Measurements from ENCODE around the gene GRAP2. TPM values are rescaled to one million over a fixed set of nuclear protein-coding genes. Genes with fewer than 3 reads are reported as not detected.

The GRAP2 gene
- total RNA-seq, 1 donor from 2014 or later, result not detected

DNA sequence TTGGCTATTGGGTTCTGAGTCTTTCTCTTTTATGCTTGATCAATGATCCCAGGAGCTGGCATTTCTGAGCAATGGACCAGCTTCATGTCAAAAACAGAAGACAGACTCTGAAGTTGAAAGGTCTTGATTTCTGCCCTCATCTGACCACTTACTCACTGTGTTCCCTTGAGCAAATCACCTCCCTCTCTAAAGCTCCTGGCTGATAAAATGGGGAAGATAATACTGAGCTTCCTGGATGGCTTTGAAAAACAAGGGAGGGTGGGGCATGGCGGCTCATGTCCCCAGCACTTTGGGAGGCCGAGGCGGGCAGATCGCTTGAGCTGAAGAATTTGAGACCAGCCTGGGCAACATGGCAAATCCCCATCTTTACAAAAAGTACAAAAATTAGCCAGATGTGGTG, 100.2 kb downstream of the GRAP2 start:
- no peaks in the 10 kb centered on the region for H3K9me3 ChIP-seq
- intact Hi-C loops (cut with DNase I), result no loop called here
- no peak for DNase-seq (ENCODE audit: low spot score in 2 of 2)
- no peak overlapping the region for H3K4me3 ChIP-seq
- no peaks in the 10 kb centered on the region for H3K4me1 ChIP-seq
- H3K36me3 ChIP-seq, result no peaks in the 10 kb centered on the region
- H3K27ac ChIP-seq, result no peak overlapping the region
- TF ChIP-seq, protein P1, sequence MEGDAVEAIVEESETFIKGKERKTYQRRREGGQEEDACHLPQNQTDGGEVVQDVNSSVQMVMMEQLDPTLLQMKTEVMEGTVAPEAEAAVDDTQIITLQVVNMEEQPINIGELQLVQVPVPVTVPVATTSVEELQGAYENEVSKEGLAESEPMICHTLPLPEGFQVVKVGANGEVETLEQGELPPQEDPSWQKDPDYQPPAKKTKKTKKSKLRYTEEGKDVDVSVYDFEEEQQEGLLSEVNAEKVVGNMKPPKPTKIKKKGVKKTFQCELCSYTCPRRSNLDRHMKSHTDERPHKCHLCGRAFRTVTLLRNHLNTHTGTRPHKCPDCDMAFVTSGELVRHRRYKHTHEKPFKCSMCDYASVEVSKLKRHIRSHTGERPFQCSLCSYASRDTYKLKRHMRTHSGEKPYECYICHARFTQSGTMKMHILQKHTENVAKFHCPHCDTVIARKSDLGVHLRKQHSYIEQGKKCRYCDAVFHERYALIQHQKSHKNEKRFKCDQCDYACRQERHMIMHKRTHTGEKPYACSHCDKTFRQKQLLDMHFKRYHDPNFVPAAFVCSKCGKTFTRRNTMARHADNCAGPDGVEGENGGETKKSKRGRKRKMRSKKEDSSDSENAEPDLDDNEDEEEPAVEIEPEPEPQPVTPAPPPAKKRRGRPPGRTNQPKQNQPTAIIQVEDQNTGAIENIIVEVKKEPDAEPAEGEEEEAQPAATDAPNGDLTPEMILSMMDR (IDR thresholded peaks at IDR 0.05), result no peak
- no peaks in the 10 kb centered on the region for H3K27me3 ChIP-seq

DNA sequence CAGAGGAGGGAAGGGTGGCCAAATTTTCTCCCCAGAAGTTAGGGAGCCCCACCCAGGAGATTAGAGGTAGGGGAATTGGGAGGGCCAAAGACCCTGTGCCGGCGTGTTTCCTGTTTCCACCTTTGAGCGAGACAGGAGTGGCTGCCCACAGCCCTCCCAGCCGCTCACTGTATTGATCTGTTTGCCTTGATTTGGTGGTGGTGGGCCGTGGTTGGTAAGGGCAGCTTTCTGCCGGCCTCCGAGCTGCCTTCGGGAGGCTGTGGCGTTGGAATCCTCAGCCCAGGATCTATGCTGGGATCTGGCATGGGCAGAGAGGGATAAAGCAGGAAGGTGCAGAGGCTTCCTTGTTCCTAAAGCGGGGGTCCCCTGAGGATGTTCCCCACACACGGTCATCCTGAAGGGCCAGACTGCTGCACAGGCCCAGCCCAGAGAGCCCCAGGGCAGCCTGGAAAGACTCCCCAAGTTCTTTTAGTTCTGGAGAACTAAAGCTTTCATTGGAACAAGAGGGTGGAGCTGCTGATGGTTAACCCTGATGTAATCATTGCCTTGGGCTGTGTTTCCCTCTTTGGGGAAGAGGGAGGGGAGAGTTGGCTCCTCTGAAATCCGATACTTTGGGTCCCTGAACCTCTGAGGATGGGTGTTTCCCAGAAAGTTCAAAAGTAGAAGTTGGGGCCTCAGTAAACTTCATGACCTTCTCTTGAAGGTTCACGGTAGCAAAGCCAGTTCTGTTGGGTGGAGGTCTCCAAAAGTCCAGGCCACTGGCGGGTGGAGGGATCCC, 101.1 kb downstream of the GRAP2 start:
- no peak overlapping the region for H3K27ac ChIP-seq
- TF ChIP-seq, protein P1 (IDR thresholded peaks at IDR 0.05), result no peak
- intact Hi-C loops (cut with DNase I), result no loop called here
- no peaks in the 10 kb centered on the region for H3K27me3 ChIP-seq
- no peaks in the 10 kb centered on the region for H3K4me1 ChIP-seq
- H3K36me3 ChIP-seq, result no peaks in the 10 kb centered on the region
- no peak overlapping the region for H3K4me3 ChIP-seq
- H3K9me3 ChIP-seq, result no peaks in the 10 kb centered on the region
- DNase-seq (ENCODE audit: low spot score in 2 of 2), result no peak

DNA sequence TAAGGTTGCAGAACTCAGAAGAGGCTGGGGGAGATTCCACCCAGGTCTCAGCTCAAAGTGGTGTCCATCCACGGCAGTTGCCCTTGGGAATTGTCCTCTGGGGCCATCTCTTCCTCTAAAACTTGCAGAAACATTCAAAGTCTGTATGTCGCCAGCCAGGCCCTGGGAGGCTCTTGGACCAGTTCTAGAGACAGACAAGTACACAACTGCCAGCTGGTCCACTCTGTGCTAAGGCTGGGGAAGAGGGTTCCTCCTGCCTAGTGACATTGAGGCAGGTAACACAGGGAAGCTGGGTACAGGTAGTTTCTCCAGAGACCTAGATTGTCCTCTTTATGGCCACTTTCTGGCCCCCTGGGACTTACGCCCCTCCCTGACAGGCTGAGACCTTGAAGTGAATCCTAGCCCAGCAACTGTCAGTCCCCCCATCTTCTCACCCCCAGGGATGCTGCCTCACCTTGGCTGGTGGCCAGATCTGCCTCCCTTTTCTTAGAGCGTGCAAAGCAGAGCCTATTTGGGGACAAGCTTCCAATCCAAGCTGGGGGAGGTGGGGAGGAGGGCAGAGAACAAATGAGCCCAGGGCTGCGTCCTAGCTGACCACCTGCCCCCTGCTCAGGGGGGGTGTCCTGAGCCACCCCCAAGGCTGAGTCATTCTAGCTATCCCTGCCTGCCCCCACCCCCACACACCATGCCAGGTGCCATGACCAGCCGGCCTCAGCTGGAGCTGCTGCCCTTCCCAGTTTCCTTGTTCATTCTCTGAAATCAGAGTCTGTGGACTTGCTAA, 102.2 kb downstream of the GRAP2 start:
- Histone ChIP-seq H3K4me1 (no peaks in the 10 kb centered on the region), H3K27ac (no peak overlapping the region), H3K36me3 (no peaks in the 10 kb centered on the region), H3K4me3 (no peak overlapping the region), H3K9me3 (no peaks in the 10 kb centered on the region), H3K27me3 (no peaks in the 10 kb centered on the region)
- DNase-seq (ENCODE audit: low spot score in 2 of 2), result no peak
- TF ChIP-seq, protein P1 (IDR thresholded peaks at IDR 0.05), result no peak
- intact Hi-C loops (cut with DNase I), result no loop called here

DNA sequence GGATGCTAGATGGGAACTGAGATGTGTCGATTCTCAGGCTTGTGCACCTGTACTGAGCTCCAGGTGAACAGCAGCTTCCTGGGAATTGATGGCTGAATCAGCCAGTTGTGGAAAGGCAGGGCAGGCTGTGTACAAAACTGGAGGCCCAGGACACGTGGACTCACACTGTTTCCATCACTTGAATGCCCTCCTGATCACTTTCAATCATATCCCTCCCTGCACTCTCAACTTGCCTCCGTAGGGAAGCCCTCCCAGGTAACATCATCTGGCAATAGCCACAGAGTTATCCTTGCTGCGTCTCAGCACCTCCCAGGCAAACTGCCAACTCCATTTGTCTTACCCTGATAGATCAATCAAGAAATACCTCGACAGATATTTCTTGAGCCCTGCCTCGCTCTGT, 104.0 kb downstream of the GRAP2 start:
- TF ChIP-seq, protein P1 (IDR thresholded peaks at IDR 0.05), result no peak
- H3K27ac ChIP-seq, result no peak overlapping the region
- no peak overlapping the region for H3K4me3 ChIP-seq
- H3K27me3 ChIP-seq, result no peaks in the 10 kb centered on the region
- H3K9me3 ChIP-seq, result no peaks in the 10 kb centered on the region
- H3K36me3 ChIP-seq, result no peaks in the 10 kb centered on the region
- intact Hi-C loops (cut with DNase I), result no loop called here
- H3K4me1 ChIP-seq, result no peaks in the 10 kb centered on the region
- no peak for DNase-seq (ENCODE audit: low spot score in 2 of 2)

DNA sequence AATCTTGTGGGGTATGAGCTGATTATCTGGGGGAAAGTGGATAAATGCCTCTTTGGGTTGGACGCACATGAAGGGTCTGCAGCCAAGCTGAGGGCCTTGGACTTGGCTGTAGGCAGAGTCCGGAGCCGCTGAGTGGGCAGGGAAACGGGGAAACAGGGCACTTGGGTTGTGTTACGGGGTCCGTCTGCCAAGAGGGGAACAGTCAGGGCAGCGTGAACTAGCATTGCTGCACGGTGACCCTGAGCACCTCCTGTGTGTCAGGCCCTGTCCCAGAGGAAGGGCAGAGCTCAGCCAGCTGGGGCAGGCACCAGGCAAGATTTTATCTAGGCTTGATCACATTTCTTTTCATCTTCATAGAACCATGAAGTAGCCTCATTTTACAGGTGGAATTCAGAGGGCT, 105.8 kb downstream of the GRAP2 start:
- Histone ChIP-seq H3K27me3 (no peaks in the 10 kb centered on the region), H3K4me1 (no peaks in the 10 kb centered on the region), H3K27ac (no peak overlapping the region), H3K36me3 (no peaks in the 10 kb centered on the region), H3K4me3 (no peak overlapping the region), H3K9me3 (no peaks in the 10 kb centered on the region)
- TF ChIP-seq, protein P1 (IDR thresholded peaks at IDR 0.05), result no peak
- DNase-seq (ENCODE audit: low spot score in 2 of 2), result no peak
- intact Hi-C loops (cut with DNase I), result no loop called here
